Stimulated activated CD8-positive, alpha-beta memory T cell treated with anti-CD3 and anti-CD28 coated beads, Interleukin-12 subunit alpha, Interleukin-12 subunit beta, amount 100 ng/mL, for 4 hours (primary cell): ENCODE results near the gene PAIP2.
A peak's percentile ranks its signal among the peaks of the same experiment; 100 is the strongest.
"Not testable (repeated sequence)": the region's sequence is repeated elsewhere in the genome, so short reads cannot be mapped to it uniquely, and the experiment has no call there.

Source experiments
- DNase-seq: peaks from one replicate; pipeline ENCODE4 v3.0.0-alpha.2; 2020; ENCODE audit warnings: low read depth

Gene PAIP2

GRCh38 chr5:139341689-139342422 lies at the start of gene PAIP2:
PAIP2 (plus strand) TSS chr5:139341854; CDS start chr5:139363785, 21,931 bp downstream.
- DNase-seq = peak; percentile 94

- no peak for DNase-seq
Observed at GRCh38 chr5:139293202-139293506, 48.5 kb upstream of the PAIP2 start.

- DNase-seq = peak; percentile 86
Observed at GRCh38 chr5:139293507-139294373, 47.9 kb upstream of the PAIP2 start, which contains the start of gene MATR3. MATR3 (plus strand) TSS chr5:139293740; CDS start chr5:139307416, 13,676 bp downstream.

GRCh38 chr5:139294374-139295165 lies 47.1 kb upstream of the PAIP2 start:
- peak; percentile 32 for DNase-seq

GRCh38 chr5:139295346-139296057 lies 46.2 kb upstream of the PAIP2 start:
- no peak for DNase-seq

GRCh38 chr5:139296198-139296597 lies 45.5 kb upstream of the PAIP2 start:
- no peak for DNase-seq

- DNase-seq = no peak
Observed at GRCh38 chr5:139296862-139297326, 44.8 kb upstream of the PAIP2 start.

- DNase-seq = no peak
Observed at GRCh38 chr5:139297439-139298133, 44.1 kb upstream of the PAIP2 start.

GRCh38 chr5:139298242-139298641 lies 43.4 kb upstream of the PAIP2 start:
- no peak for DNase-seq

- DNase-seq = no peak
Observed at GRCh38 chr5:139299486-139299885, 42.2 kb upstream of the PAIP2 start.

GRCh38 chr5:139301808-139302499 lies 39.7 kb upstream of the PAIP2 start:
- no peak for DNase-seq

GRCh38 chr5:139304391-139305324 lies 37.0 kb upstream of the PAIP2 start:
- DNase-seq = no peak

GRCh38 chr5:139306197-139306596 lies 35.5 kb upstream of the PAIP2 start:
- no peak for DNase-seq

- DNase-seq = no peak
Observed at GRCh38 chr5:139306628-139307379, 34.9 kb upstream of the PAIP2 start.

GRCh38 chr5:139308797-139309196 lies 32.9 kb upstream of the PAIP2 start:
- DNase-seq = no peak

GRCh38 chr5:139310715-139311186 lies 30.9 kb upstream of the PAIP2 start:
- DNase-seq = not testable (repeated sequence)

GRCh38 chr5:139312075-139312474 lies 29.6 kb upstream of the PAIP2 start:
- DNase-seq = no peak

GRCh38 chr5:139314276-139314675 lies 27.4 kb upstream of the PAIP2 start:
- DNase-seq = no peak
